Epithelial cell of proximal tubule (primary cell): Measurements from ENCODE around the gene ATP8A2. TPM values are rescaled to one million over a fixed set of nuclear protein-coding genes. Genes with fewer than 3 reads are reported as not detected.

ENCODE experiments used
- DNase-seq: peaks from one replicate; pipeline ENCODE4 v3.0.0-alpha.2; 2011; ENCODE audit warnings: low read depth
- H3K4me3 ChIP-seq: 2 replicates; pipeline ENCODE4 v1.5.1; 2011; ENCODE audit warnings: low read depth, mild to moderate bottlenecking, low read length
- total RNA-seq: library from RNA; depleted of rRNA; stranded (reverse); fragments of >200 nt; gene quantifications from 2 replicates; pipeline ENCODE4 v1.2.3, GENCODE V29; 2015
- TF ChIP-seq, protein P1 (sequence below): conservative IDR thresholded peaks from 2 replicates; pipeline ENCODE4 v1.5.1; 2012; ENCODE audit warnings: low read depth, mild to moderate bottlenecking, low read length

Gene ATP8A2
- total RNA-seq, 1 donor from 2014 or later: 2.2 TPM

DNA sequence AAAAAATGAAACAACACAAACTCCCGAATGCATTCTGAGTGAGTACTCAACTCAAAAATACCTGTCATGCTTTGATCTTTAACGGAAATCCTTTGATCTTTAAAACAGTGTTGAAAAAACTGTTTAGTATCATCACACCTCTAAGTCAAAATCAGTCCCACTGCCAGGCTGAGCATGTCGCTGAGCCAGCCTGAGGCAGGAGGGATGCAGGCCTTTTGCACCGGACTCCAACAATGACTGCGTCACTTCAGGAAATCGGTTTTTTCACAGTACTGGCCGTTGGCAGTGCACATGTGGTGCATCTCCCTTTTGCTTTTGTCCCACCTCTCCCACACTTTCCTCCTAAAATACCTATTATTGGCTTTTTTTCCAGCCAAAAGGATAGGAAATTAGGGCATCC, 601.8 kb downstream of the ATP8A2 start:
- no peak overlapping the region for H3K4me3 ChIP-seq
- DNase-seq: no peak

DNA sequence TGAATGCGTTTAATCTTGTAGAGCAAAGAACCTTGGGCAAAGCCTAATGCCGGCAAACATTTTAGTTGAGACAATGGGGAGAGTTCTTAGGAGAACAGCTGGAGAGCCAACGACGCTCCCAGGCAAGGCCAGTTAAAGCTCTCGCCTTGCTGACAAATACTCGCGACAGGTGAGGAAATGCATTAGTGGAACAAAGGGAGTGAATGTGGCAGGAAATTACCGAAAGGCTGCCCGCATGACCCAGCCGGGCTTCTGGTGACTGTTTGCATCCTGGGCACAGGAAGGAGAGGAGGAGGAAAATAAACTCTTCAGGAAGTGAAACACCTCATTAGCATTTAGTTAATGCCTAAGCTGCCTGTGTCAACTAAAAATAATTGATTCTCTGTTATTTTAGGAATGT, 605.4 kb downstream of the ATP8A2 start:
- H3K4me3 ChIP-seq: peak overlapping the region; percentile 41
- peak; percentile 74 for DNase-seq
- TF ChIP-seq, protein P1, sequence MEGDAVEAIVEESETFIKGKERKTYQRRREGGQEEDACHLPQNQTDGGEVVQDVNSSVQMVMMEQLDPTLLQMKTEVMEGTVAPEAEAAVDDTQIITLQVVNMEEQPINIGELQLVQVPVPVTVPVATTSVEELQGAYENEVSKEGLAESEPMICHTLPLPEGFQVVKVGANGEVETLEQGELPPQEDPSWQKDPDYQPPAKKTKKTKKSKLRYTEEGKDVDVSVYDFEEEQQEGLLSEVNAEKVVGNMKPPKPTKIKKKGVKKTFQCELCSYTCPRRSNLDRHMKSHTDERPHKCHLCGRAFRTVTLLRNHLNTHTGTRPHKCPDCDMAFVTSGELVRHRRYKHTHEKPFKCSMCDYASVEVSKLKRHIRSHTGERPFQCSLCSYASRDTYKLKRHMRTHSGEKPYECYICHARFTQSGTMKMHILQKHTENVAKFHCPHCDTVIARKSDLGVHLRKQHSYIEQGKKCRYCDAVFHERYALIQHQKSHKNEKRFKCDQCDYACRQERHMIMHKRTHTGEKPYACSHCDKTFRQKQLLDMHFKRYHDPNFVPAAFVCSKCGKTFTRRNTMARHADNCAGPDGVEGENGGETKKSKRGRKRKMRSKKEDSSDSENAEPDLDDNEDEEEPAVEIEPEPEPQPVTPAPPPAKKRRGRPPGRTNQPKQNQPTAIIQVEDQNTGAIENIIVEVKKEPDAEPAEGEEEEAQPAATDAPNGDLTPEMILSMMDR: no peak

More for the DNA sequence above, 601.8 kb downstream of the ATP8A2 start:
- TF ChIP-seq, protein P1: no peak

DNA sequence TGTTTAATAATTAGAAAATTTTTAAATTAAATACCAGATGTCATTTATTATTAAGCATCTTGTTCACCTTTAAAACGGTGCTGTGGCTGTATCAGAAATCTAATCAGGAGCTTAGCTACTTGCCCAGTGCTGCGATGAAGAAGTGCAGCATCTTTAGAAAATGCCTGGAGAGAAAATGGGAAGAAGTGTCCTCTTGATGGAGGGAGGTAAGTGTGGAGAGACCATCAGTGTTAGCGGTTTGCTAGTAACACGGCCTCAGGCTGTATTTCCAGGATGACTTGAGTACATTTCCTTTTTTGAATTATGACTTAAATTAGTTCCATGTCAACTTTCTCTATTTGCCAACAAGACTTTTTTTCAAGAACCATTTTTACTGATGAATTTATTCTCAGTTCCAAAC, 605.9 kb downstream of the ATP8A2 start:
- TF ChIP-seq, protein P1: no peak
- DNase-seq: no peak
- H3K4me3 ChIP-seq: no peak overlapping the region

DNA sequence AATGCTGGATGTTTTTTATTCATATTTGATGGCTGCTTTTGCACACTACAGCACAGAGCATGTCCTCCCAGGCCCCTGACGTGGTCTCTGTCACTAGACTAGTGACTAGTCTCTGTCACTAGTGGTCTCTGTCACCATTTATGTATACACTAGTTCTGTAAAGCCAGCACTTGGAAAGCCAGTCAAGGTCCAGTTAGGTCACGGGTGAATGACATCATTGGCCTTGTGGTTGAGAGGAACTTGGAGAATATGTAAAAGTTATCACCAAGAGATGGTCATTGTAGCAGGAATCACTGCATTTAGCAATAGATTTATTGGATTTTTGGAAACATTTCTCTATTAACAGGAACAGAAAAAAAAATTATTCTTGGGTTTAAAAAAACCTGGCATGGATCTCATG, 607.2 kb downstream of the ATP8A2 start:
- H3K4me3 ChIP-seq: no peak overlapping the region
- TF ChIP-seq, protein P1: no peak
- DNase-seq: no peak

DNA sequence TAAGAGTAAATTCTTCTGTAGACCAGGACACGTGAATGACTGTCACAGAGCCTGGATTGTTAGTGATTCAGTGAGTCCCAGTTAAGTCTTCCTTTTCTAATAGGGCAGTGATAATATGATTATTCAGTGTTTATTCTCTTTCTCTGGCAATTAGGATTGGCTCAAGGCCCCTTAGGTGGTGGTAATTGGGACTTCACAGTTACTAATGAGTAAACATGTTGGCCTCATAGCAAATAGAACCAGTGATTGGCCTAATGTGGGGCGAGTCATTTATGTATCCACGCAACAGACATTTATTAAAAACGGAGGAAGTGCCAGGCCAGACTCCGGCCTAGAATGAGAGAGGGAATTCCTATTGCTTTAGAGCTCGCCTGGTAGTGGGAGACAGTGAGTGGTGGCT, 607.6 kb downstream of the ATP8A2 start:
- no peak for DNase-seq
- TF ChIP-seq, protein P1: no peak
- H3K4me3 ChIP-seq: no peak overlapping the region

DNA sequence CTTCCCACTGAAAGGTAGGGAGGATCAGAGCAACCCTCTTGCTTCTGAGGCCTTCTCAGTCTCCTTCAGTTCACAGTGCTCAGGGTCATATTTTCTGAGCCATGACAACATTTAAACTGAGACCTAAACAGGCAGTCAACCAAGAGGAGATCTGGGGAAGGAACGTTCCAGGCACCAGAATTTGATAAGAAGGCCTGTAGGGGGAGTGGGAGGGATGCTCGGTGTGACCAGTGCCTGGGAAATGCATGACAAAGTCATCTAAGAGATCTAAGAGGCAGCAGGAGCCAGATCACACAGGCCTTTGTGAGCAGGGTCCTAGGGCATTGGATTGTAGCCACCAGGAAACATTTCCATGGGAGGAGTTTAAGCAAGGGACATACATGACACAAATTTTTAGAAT, 608.5 kb downstream of the ATP8A2 start:
- no peak overlapping the region for H3K4me3 ChIP-seq
- DNase-seq: no peak
- TF ChIP-seq, protein P1: peak; percentile 63

DNA sequence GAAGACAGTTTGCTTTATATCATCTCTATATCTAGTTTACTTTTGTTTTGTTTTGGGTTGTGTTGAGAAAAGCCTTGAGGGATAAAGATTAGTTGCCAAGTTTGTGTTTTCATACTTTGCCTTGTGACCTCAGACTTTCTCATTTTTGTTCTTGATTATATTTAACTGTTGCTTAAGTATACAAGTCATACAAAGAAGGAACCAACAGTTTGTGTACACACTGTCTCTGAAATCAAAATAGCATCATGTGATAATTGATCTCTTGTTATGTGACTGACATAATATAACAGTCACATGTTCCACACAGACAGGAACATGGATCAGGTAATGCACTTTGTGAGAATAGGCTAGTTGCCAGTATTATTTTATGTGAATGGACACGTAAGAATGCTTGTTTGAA, 609.3 kb downstream of the ATP8A2 start:
- no peak overlapping the region for H3K4me3 ChIP-seq
- no peak for DNase-seq
- TF ChIP-seq, protein P1: no peak
